ENCODE results near the gene FBLN5.

FBLN5 gene

GRCh38 chr14:91831337-91831736 is 116.2 kb downstream of the FBLN5 start:
- DNase-seq (ENCODE audit: low spot score): no peak
- in situ Hi-C loops (cut with MboI; ENCODE audit: low pct_unique_long_range_greater_than_20kb, low sequenced_read_pairs, unreplicated experiment): no loop called here
- no peak for TF ChIP-seq CTCF (IDR thresholded peaks at IDR 0.05; ENCODE audit: extremely low read depth, insufficient read depth, missing control alignments)

DNA sequence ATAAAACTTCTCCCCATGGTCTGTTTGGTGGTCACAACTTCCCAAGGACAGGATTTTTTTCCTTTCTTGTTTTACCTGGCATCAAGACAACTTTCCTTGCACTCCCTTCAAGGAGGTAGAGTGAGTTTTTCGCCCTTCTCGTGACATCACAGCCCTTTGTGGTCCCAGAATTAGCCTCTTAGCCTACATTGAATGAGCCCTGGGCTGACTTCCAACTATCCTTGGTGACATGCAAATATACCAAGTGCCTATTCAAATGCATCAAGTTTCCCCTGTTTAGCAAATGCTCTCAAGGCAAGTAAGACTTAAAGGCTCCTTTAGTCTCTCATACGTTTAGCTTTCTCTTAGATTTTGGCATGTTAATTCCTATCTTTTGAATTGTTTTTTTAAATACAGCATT is 116.7 kb downstream of the FBLN5 start:
- DNase-seq (ENCODE audit: low spot score): no peak
- TF ChIP-seq CTCF (IDR thresholded peaks at IDR 0.05; ENCODE audit: extremely low read depth, insufficient read depth, missing control alignments): no peak
- in situ Hi-C loops (cut with MboI; ENCODE audit: low pct_unique_long_range_greater_than_20kb, low sequenced_read_pairs, unreplicated experiment): no loop called here

- no peak for TF ChIP-seq CTCF (IDR thresholded peaks at IDR 0.05; ENCODE audit: extremely low read depth, insufficient read depth, missing control alignments)
- DNase-seq (ENCODE audit: low spot score): no peak
- in situ Hi-C loops (cut with MboI; ENCODE audit: low pct_unique_long_range_greater_than_20kb, low sequenced_read_pairs, unreplicated experiment): no loop called here
Measured at GRCh38 chr14:91829511-91829910, 118.0 kb downstream of the FBLN5 start.

DNA sequence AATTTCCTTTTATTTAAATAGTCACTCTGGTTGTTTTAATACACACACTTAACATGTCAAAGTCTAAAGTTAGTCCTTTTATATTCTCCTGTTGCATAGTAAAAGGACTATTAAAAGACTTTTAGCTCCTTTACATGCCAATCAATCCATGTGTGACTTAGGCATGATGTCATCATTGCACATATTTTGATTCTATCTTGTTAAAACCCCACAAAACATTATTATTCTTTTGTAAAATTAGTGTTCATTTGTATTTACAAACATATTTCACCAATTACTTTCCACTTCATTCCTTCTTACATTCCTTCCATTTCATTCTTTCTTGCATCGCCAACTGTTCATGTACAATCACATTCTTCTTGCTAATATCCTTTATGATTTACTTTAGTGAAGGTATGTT is 119.7 kb downstream of the FBLN5 start:
- no peak for TF ChIP-seq CTCF (IDR thresholded peaks at IDR 0.05; ENCODE audit: extremely low read depth, insufficient read depth, missing control alignments)
- no peak for DNase-seq (ENCODE audit: low spot score)
- in situ Hi-C loops (cut with MboI; ENCODE audit: low pct_unique_long_range_greater_than_20kb, low sequenced_read_pairs, unreplicated experiment): no loop called here
